Epithelial cell of esophagus (primary cell): ENCODE data around the gene BTG4.
A peak's percentile ranks its signal among the peaks of the same experiment; 100 is the strongest.

ENCODE experiments used
- DNase-seq: peaks from one replicate; pipeline ENCODE4 v3.0.0; 2010; ENCODE audit warnings: low read depth
- H3K4me3 ChIP-seq: 2 replicates; pipeline ENCODE4 v1.5.1; 2011; ENCODE audit warnings: mild to moderate bottlenecking, low read length, control low read depth
- TF ChIP-seq, protein P1 (sequence below): IDR thresholded peaks from 2 replicates; pipeline ENCODE4 v1.5.1; 2011; ENCODE audit warnings: low read depth, mild to moderate bottlenecking, low read length, control low read depth, inconsistent platforms; ENCODE audit not compliant: insufficient read depth; ENCODE audit errors: missing control alignments

Gene BTG4

DNA sequence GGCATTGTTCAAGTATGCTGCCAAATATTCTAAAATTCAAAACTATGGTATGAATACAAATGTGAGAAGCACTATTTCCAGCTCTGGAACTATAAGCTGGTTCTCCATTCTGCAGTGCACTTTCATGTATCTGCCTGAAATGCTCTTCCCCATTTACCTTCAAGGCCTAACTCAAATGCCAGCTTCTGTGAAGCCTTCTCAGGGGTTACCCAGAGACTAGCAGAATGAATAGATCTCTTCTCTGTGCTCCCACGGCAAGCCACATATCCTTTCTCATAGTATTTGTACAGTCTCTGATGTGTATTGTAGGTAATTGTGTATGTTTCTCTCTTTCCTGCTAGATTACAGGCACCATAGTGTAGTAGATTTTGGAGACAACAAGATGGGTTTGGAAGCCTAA, 6.5 kb upstream of the BTG4 start:
- DNase-seq, result no peak
- H3K4me3 ChIP-seq, result no peak overlapping the region
- TF ChIP-seq, protein P1, sequence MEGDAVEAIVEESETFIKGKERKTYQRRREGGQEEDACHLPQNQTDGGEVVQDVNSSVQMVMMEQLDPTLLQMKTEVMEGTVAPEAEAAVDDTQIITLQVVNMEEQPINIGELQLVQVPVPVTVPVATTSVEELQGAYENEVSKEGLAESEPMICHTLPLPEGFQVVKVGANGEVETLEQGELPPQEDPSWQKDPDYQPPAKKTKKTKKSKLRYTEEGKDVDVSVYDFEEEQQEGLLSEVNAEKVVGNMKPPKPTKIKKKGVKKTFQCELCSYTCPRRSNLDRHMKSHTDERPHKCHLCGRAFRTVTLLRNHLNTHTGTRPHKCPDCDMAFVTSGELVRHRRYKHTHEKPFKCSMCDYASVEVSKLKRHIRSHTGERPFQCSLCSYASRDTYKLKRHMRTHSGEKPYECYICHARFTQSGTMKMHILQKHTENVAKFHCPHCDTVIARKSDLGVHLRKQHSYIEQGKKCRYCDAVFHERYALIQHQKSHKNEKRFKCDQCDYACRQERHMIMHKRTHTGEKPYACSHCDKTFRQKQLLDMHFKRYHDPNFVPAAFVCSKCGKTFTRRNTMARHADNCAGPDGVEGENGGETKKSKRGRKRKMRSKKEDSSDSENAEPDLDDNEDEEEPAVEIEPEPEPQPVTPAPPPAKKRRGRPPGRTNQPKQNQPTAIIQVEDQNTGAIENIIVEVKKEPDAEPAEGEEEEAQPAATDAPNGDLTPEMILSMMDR, result no peak

GRCh38 chr11:111515591-111515990, 3.4 kb upstream of the BTG4 start:
- no peak overlapping the region for H3K4me3 ChIP-seq
- DNase-seq, result no peak
- TF ChIP-seq, protein P1, result no peak

DNA sequence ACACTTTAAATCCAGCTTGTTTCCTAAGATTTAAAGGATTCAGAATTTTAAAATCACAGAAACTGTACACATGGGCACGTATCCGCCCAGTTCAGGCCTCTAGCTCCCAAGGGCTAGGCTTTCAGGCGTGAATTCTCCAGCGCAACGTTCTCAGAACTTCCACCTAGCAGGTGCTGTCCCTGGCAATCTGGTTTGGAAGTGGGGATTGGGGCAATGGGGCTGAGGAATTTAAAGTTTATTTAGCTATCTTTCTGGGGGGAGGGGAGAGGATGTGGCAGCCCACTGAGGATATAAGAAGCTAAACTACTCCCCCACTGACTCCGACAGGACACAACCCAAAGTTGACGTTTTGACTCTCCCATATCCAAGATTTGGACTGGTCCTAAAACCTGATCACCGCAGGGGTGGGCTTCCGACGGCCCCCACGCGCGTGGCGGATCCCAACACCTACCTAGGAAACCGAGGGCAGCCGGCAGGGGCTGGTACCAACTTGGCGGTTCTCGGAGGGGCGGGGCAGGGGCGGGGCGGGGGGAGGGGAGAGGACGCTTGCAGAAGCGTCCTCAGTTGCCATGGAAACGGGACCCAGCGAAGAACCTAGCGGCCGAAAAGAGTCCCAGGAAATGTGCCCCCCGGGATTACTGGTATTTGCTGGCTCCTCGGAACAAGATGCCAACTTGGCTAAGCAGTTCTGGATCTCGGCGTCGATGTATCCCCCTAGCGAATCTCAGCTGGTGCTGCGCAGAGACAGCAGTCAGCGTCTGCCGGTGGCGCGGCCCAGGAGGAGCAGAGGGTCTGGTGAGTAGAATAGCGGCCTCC, 2.2 kb upstream of the BTG4 start, which contains the start of gene HOATZ:
TSS of gene HOATZ (plus strand) at position 563 of the 816 bp plus-strand sequence. CDS start at position 570, 7 bp downstream.
- TF ChIP-seq, protein P1, result no peak
- DNase-seq, result no peak
- H3K4me3 ChIP-seq, result no peak within 1 kb of the TSS

GRCh38 chr11:111513240-111513605, 1.0 kb upstream of the BTG4 start:
- peak; percentile 86 for DNase-seq
- H3K4me3 ChIP-seq, result no peak overlapping the region
- TF ChIP-seq, protein P1, result no peak

DNA sequence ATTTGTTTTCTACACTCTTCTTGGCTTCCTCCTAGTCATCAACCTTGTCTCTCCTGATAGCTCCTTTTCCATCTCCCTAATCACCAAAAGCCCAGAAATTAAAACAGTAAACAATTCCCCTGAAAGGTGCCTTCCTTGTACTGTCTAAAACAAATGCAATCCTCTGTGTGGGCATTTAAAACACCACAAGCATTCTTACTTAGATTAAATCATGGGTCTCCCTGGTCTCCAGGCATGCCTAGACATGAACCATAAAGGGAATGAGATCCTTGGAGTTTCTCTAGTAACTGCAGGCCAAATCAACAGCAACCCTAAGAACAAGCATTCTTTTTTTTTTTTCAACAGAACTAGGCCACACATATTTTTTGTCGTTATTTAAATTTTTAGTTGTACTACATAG, 1.9 kb downstream of the BTG4 start:
- peak; percentile 95 for DNase-seq
- TF ChIP-seq, protein P1, result no peak
- no peak overlapping the region for H3K4me3 ChIP-seq

GRCh38 chr11:111502611-111503010, 9.6 kb downstream of the BTG4 start:
- H3K4me3 ChIP-seq, result no peak overlapping the region
- TF ChIP-seq, protein P1, result no peak
- peak; percentile 53 for DNase-seq

DNA sequence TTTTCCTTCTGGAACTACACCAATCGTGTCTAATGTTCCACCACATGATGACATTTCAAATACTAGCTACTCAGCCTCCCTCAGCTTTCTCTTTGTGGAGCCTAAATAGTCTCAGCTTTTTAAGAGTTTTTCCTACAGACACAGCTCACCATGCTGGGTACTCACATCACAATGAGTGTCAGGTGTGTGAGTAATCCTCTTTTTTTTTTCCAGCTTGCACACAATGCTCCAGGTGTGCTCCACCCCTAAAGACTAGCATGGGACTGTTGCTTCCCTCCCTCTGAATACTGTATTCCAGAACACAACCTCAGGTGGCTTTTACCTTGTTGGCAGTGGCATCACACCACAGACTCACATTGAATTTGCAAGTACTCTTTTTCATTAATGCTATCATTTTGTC, 11.7 kb downstream of the BTG4 start:
- peak; percentile 77 for DNase-seq
- H3K4me3 ChIP-seq, result no peak overlapping the region
- TF ChIP-seq, protein P1, result no peak
